Prostate gland (tissue), 2 donors: ENCODE data around the gene VPS37D.

Source experiments
- POLR2A ChIP-seq: fragments of 450-650 bp; IDR thresholded peaks from one replicate; pipeline ENCODE4 v1.6.1; 2016; ENCODE audit warnings: antibody characterized with exemption, mild to moderate bottlenecking
- TF ChIP-seq, protein P1 (sequence below), 4 experiments: fragments of 200-600 bp in 2 of 4; fragments of 450-650 bp in 2 of 4; sonication (generic) in 2 of 4; IDR thresholded peaks; 1 replicate in 3 of 4; 2 replicates in 1 of 4; pipeline ENCODE4 v1.5.1; 2016 to 2019; ENCODE audit warnings: antibody characterized with exemption in 4 of 4, mild to moderate bottlenecking in 2 of 4, moderate library complexity in 2 of 4

GRCh38 chr7:73700069-73700423, 32.4 kb downstream of the VPS37D start:
- TF ChIP-seq, protein P1, sequence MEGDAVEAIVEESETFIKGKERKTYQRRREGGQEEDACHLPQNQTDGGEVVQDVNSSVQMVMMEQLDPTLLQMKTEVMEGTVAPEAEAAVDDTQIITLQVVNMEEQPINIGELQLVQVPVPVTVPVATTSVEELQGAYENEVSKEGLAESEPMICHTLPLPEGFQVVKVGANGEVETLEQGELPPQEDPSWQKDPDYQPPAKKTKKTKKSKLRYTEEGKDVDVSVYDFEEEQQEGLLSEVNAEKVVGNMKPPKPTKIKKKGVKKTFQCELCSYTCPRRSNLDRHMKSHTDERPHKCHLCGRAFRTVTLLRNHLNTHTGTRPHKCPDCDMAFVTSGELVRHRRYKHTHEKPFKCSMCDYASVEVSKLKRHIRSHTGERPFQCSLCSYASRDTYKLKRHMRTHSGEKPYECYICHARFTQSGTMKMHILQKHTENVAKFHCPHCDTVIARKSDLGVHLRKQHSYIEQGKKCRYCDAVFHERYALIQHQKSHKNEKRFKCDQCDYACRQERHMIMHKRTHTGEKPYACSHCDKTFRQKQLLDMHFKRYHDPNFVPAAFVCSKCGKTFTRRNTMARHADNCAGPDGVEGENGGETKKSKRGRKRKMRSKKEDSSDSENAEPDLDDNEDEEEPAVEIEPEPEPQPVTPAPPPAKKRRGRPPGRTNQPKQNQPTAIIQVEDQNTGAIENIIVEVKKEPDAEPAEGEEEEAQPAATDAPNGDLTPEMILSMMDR (IDR thresholded peaks at IDR 0.05) = no peak
- no peak for TF ChIP-seq POLR2A
